ENCODE results near the gene NOX1.

NOX1 gene

DNA sequence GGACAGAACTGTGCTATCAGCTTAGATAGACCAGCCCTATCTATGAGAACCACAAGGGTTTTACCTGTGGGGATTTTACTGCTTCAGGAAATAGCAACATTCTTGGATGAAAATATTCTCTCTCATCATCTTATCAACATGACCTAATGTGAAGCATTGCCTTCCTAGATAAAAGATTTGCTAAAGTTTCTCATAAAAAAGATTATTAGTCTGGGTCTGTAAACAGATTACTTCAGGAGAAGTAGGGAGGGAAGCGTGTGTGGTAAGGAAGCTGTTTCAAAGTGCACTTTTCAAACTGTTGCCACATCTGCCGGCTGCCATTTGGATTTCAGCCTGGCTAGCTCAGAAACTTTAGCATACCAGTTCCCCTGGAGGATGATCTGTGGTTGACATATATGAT lies at the start of gene NOX1:
Gene NOX1, minus strand, starts transcription at position 35 of the 400 bp plus-strand sequence. CDS start 220 bp downstream, outside the sequence.
- no peaks in the 10 kb centered on the region for H3K9me3 Mint-ChIP-seq
- no peak for ATAC-seq
- no peaks in the 10 kb centered on the region for H3K4me1 Mint-ChIP-seq
- no peaks in the 10 kb centered on the region for H3K27me3 Mint-ChIP-seq
- no peak within 1 kb of the TSS for H3K4me3 Mint-ChIP-seq
- no peak within 1 kb of the TSS for H3K27ac Mint-ChIP-seq
- H3K36me3 Mint-ChIP-seq = no peaks in the 10 kb centered on the region

DNA sequence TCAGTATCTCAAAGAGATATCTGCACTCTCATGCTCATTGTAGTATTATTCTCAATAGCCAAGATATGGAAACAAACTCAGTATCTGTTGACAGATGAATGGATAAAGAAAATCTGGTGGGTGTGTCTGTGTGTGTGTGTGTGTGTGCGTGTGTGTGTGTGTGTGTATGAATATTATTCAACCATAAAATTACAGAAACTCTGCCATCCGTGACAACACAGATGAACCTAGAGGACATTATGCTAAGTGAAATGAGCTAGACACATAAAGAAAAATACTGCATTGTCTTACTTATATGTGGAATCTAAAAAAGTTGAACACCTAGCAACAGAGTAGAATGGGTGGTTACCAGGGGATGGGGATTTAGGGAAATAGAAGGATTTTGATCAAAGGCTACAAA lies 41.4 kb upstream of the NOX1 start:
- no peak overlapping the region for H3K4me3 Mint-ChIP-seq

GRCh38 chrX:100913111-100913510 lies 39.0 kb upstream of the NOX1 start:
- Mint-ChIP-seq H3K27ac (no peak overlapping the region), H3K36me3 (peaks cover 5% of the 10 kb centered on the region), H3K4me1 (no peaks in the 10 kb centered on the region), H3K27me3 (no peaks in the 10 kb centered on the region), H3K9me3 (no peaks in the 10 kb centered on the region), H3K4me3 (no peak overlapping the region)
- ATAC-seq = no peak

More for the DNA sequence above, 41.4 kb upstream of the NOX1 start:
- no peaks in the 10 kb centered on the region for H3K9me3 Mint-ChIP-seq
- H3K27me3 Mint-ChIP-seq = no peaks in the 10 kb centered on the region
- H3K27ac Mint-ChIP-seq = no peak overlapping the region
- no peak for ATAC-seq
- H3K36me3 Mint-ChIP-seq = peaks cover 5% of the 10 kb centered on the region
- no peaks in the 10 kb centered on the region for H3K4me1 Mint-ChIP-seq

- ATAC-seq = no peak
- H3K4me1 Mint-ChIP-seq = no peaks in the 10 kb centered on the region
- no peaks in the 10 kb centered on the region for H3K27me3 Mint-ChIP-seq
- no peak overlapping the region for H3K4me3 Mint-ChIP-seq
- no peak overlapping the region for H3K27ac Mint-ChIP-seq
- H3K36me3 Mint-ChIP-seq = peaks cover 5% of the 10 kb centered on the region
- no peaks in the 10 kb centered on the region for H3K9me3 Mint-ChIP-seq
Measured at GRCh38 chrX:100911731-100912130, 37.6 kb upstream of the NOX1 start.

DNA sequence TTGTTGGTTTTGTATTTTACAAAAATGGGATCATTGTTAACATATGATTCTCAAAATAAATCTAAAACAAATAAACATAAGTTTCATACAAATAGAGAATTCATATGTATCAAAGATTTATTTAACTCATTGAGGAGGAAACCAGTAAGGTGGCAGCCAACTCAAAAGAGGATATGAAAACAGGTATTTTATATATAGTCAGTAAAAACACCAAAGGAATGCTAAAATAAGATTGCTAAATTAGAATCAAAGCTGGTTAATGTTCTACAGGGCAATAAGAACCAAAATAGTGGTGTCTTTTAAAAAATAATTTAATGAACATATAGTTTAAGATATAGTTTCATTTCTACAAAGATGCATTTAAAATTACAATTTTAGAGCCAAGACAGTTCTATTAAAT lies 31.5 kb upstream of the NOX1 start:
- ATAC-seq = no peak
- Mint-ChIP-seq H3K27ac (no peak overlapping the region), H3K9me3 (peaks cover 2% of the 10 kb centered on the region), H3K36me3 (no peaks in the 10 kb centered on the region), H3K27me3 (no peaks in the 10 kb centered on the region), H3K4me1 (no peaks in the 10 kb centered on the region), H3K4me3 (no peak overlapping the region)

DNA sequence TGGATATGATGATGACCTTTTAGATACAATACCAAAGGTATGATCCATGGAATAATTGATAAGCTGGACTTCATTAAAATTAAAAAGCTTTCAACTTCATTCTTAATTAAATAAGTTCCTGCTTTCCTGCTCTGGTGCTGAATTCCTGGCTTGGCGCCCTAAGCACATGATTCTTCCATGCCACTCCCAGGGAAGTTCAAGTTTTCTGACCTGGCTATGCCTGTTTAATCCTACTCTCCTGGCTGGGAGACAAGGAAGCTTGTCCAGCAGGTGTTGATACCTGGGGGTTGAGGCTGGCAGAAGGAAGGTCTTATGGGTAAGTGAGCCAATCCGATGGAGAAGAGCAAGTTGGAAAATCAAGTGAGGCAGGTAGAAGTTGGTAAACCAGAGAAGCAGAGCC lies 30.3 kb upstream of the NOX1 start:
- no peak for ATAC-seq
- Mint-ChIP-seq H3K36me3 (no peaks in the 10 kb centered on the region), H3K4me3 (no peak overlapping the region), H3K9me3 (peaks cover 2% of the 10 kb centered on the region), H3K27me3 (no peaks in the 10 kb centered on the region), H3K4me1 (no peaks in the 10 kb centered on the region), H3K27ac (no peak overlapping the region)

DNA sequence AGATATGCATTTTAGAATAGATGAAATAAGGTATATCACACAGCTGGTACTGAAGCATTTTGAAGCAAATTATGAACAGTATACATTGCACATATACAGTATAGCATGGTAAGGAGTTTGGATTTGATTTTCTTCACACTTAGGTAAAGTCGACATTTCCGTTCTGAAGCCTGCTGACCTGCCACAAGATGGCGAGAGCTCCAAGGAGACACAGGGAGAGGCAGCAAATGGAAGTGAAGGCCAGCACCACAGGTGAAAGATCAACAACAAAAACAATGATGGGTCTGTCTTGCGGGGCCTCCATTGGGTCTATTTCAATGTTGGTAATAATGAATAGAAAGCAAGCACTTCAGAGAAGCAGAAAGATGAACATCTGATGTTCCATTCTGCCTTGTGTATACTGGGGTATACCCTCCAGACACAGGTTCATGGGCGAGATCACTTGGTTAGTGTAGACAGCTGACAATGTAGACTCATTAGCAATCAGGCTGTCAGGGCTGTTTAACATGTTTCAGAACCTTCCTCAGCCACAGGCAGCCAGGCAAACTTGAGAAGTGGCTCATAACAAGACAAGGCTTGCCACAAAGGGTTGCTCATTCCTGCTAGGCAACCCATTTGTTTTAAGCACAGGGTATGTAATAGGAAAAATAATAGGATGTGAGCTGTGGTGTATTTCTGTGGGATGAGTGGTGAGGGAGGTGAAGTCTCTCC lies 21.4 kb upstream of the NOX1 start:
- Mint-ChIP-seq H3K9me3 (no peaks in the 10 kb centered on the region), H3K27me3 (no peaks in the 10 kb centered on the region), H3K4me3 (no peak overlapping the region), H3K27ac (no peak overlapping the region), H3K4me1 (no peaks in the 10 kb centered on the region), H3K36me3 (no peaks in the 10 kb centered on the region)
- ATAC-seq = peak; percentile 34

- Mint-ChIP-seq H3K36me3 (no peaks in the 10 kb centered on the region), H3K4me1 (no peaks in the 10 kb centered on the region), H3K4me3 (no peak overlapping the region), H3K9me3 (no peaks in the 10 kb centered on the region), H3K27ac (no peak overlapping the region), H3K27me3 (no peaks in the 10 kb centered on the region)
- ATAC-seq = no peak
Measured at GRCh38 chrX:100883654-100884053, 9.5 kb upstream of the NOX1 start.

GRCh38 chrX:100880368-100880767 lies 6.2 kb upstream of the NOX1 start:
- Mint-ChIP-seq H3K27me3 (no peaks in the 10 kb centered on the region), H3K27ac (no peak overlapping the region), H3K9me3 (no peaks in the 10 kb centered on the region), H3K4me3 (no peak overlapping the region), H3K4me1 (no peaks in the 10 kb centered on the region), H3K36me3 (no peaks in the 10 kb centered on the region)
- no peak for ATAC-seq

GRCh38 chrX:100871594-100872560 lies 2.3 kb downstream of the NOX1 start:
- no peak for ATAC-seq
- no peak overlapping the region for H3K4me3 Mint-ChIP-seq

GRCh38 chrX:100870527-100870926 lies 3.6 kb downstream of the NOX1 start:
- Mint-ChIP-seq H3K4me1 (no peaks in the 10 kb centered on the region), H3K4me3 (no peak overlapping the region), H3K36me3 (no peaks in the 10 kb centered on the region), H3K27ac (no peak overlapping the region), H3K9me3 (no peaks in the 10 kb centered on the region), H3K27me3 (no peaks in the 10 kb centered on the region)
- ATAC-seq = no peak

More at GRCh38 chrX:100871594-100872560, 2.3 kb downstream of the NOX1 start:
- Mint-ChIP-seq H3K36me3 (no peaks in the 10 kb centered on the region), H3K4me1 (no peaks in the 10 kb centered on the region), H3K27me3 (no peaks in the 10 kb centered on the region), H3K9me3 (no peaks in the 10 kb centered on the region), H3K27ac (no peak overlapping the region)

- Mint-ChIP-seq H3K4me1 (no peaks in the 10 kb centered on the region), H3K36me3 (no peaks in the 10 kb centered on the region), H3K27ac (no peak overlapping the region), H3K27me3 (no peaks in the 10 kb centered on the region), H3K4me3 (no peak overlapping the region), H3K9me3 (no peaks in the 10 kb centered on the region)
- ATAC-seq = no peak
Measured at GRCh38 chrX:100868273-100868672, 5.9 kb downstream of the NOX1 start.

DNA sequence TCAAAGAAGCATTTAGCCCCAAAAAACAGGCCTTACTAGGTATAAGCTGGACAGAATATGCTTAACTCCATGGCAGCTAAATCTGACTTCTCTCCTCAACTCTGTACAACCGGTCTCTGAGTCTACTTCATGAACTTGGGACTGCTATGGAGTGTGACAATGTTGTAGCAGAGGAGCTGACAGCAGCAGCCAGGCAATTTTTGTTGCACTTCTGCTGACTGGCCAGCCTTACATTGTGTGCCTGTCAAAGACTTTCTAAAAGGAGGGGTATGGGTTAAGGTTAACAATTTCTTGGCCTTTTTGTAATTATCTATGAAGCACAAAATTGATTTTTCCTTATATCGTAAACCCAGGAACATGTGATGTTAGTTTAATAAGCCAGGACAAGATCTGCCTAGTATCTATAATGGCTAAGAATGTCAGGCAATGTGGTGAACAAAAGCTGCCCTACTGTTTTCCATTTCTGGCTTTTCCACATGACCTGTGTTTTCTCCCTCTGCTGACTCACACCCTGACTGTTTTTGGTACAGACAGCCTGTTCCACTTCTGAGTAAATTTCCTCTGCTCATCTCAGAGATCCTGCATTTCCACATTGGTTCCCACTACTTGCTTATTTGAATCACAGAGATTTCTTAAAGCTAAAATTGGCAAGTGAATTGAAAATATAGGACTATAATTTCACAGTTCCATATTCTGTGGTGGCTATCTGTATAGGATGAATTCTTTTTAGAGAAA lies 9.3 kb downstream of the NOX1 start:
- H3K27me3 Mint-ChIP-seq = no peaks in the 10 kb centered on the region
- H3K27ac Mint-ChIP-seq = no peak overlapping the region
- H3K9me3 Mint-ChIP-seq = no peaks in the 10 kb centered on the region
- H3K4me1 Mint-ChIP-seq = no peaks in the 10 kb centered on the region
- ATAC-seq = no peak
- H3K36me3 Mint-ChIP-seq = no peaks in the 10 kb centered on the region
- no peak overlapping the region for H3K4me3 Mint-ChIP-seq

DNA sequence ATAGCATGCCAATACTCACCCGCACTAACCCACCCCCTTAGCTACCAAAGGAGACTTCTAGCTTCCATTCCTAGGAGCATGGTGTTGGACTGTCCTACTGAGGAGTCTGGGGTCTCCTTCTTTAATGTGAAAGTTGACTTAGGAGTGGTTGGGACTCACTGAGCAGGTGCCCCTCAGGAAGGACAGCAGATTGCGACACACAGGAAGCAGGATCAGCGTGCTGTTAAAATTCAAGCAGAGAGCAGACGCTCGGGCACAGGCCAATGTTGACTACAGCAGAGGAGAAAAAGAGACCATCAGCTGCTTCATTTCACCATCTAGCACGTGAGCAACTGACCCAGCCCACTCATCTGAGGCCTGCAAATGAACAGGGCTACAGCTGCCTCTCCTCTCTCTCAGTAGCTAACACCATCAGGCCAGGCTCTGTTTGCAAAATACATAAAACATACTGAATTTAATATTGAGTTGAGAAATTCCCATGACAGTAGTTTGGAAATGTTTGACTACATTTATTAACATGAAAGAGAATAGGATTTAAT lies 10.8 kb downstream of the NOX1 start:
- Mint-ChIP-seq H3K27me3 (peaks cover 2% of the 10 kb centered on the region), H3K36me3 (no peaks in the 10 kb centered on the region), H3K9me3 (no peaks in the 10 kb centered on the region), H3K27ac (no peak overlapping the region), H3K4me3 (no peak overlapping the region), H3K4me1 (no peaks in the 10 kb centered on the region)
- no peak for ATAC-seq

DNA sequence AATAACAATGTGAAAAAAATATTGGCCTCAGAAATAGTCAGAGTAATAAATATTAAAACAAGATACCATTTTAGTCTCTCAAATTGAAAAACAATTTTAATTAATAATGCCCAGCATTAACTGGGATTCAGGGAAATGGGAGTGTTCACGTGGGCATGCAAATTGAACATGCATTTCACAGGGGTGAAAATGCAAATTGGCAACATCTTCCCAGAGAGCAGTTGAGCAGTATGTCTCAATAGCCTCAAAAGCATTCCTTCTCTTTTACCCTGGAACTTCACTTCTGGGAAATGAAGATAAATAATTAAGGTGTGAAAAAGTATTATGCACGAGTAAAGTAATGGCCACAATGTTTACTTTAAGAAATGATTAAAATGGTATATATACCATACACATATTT lies 21.3 kb downstream of the NOX1 start:
- no peak overlapping the region for H3K27ac Mint-ChIP-seq
- H3K36me3 Mint-ChIP-seq = no peaks in the 10 kb centered on the region
- H3K9me3 Mint-ChIP-seq = no peaks in the 10 kb centered on the region
- H3K27me3 Mint-ChIP-seq = peaks cover under 1% of the 10 kb centered on the region
- H3K4me1 Mint-ChIP-seq = peaks cover 6% of the 10 kb centered on the region
- H3K4me3 Mint-ChIP-seq = no peak overlapping the region
- ATAC-seq = no peak
